T-cell (primary cell): ENCODE results near the gene GASK1A. TPM values are rescaled to one million over a fixed set of nuclear protein-coding genes. Genes with fewer than 3 reads are reported as not detected.

Experiments
- ATAC-seq, 4 experiments: fragments of 200-7000 bp in 3 of 4; fragments of 150-1000 bp in 1 of 4; cut with Tn5 transposase; replicated peaks in 1 of 4; 1 replicate in 3 of 4; 2 replicates in 1 of 4; pipeline ENCODE4 v1.10.0; 2021; ENCODE audit warnings: moderate library complexity in 3 of 4, mild to moderate bottlenecking in 2 of 4, moderate number of reproducible peaks in 1 of 4
- CTCF ChIA-PET, 2 donors: fragments of 300-600 bp; sonication (Branson Sonifier 250); formaldehyde crosslinking; loops; one replicate each; lab custom pipeline; 2022; ENCODE audit warnings: antibody characterized with exemption in 2 of 2; lab: Charles Lee
- POLR2A ChIA-PET, 2 donors: fragments of 300-600 bp; sonication (Branson Sonifier 250); formaldehyde crosslinking; loops; one replicate each; lab custom pipeline; 2022; ENCODE audit warnings: antibody characterized with exemption in 2 of 2; lab: Charles Lee
- DNase-seq, 35 experiments: peaks; one replicate each; pipeline versions ENCODE4 v3.0.0 to v3.0.0-alpha.2; 2013 to 2023
- H3K27ac ChIP-seq: one replicate; pipeline ENCODE4 v1.5.1; 2013; ENCODE audit warnings: low read length
- H3K27me3 ChIP-seq, 2 experiments: replicated peaks in 1 of 2; 1 replicate in 1 of 2; 2 replicates in 1 of 2; pipeline versions ENCODE4 v1.6.1 to v1.7.0; 2013; ENCODE audit warnings: low read length in 1 of 2, mixed read lengths in 1 of 2; ENCODE audit not compliant: control insufficient read depth in 2 of 2, insufficient read depth in 2 of 2; ENCODE audit errors: extremely low read depth in 1 of 2
- H3K36me3 ChIP-seq, 2 donors: 1 replicate in 1 of 2; 2 replicates in 1 of 2; pipeline versions ENCODE4 v1.6.1 to v1.7.0; 2013; ENCODE audit warnings: low read length in 1 of 2; ENCODE audit not compliant: control insufficient read depth in 2 of 2, insufficient read depth in 1 of 2; ENCODE audit errors: extremely low read depth in 1 of 2
- H3K4me1 ChIP-seq, 2 experiments: 1 replicate in 1 of 2; 2 replicates in 1 of 2; pipeline versions ENCODE4 v1.6.1 to v1.7.0; 2013; ENCODE audit warnings: low read length in 2 of 2, mixed read lengths in 1 of 2; ENCODE audit not compliant: insufficient read depth in 2 of 2, control insufficient read depth in 1 of 2; ENCODE audit errors: extremely low read depth in 1 of 2
- H3K4me3 ChIP-seq, 2 donors: 1 replicate in 1 of 2; 2 replicates in 1 of 2; pipeline versions ENCODE4 v1.5.1 to v1.7.0; 2013; ENCODE audit warnings: mild to moderate bottlenecking in 2 of 2, low read length in 1 of 2, moderate library complexity in 1 of 2; ENCODE audit not compliant: control insufficient read depth in 1 of 2; ENCODE audit errors: extremely low read depth in 1 of 2
- H3K9me3 ChIP-seq: 2 replicates; pipeline ENCODE4 v1.7.0; 2013
- H3K27ac Mint-ChIP-seq, 2 donors: one replicate each; pipeline ENCODE4 v1.8.0; 2020 to 2021; ENCODE audit warnings: mild to moderate bottlenecking in 2 of 2, mixed read lengths in 2 of 2
- H3K27me3 Mint-ChIP-seq, 2 donors: one replicate each; pipeline ENCODE4 v1.8.0; 2021 to 2022; ENCODE audit warnings: mixed read lengths in 2 of 2
- H3K36me3 Mint-ChIP-seq: one replicate; pipeline ENCODE4 v1.8.0; 2021; ENCODE audit warnings: mixed read lengths
- H3K4me1 Mint-ChIP-seq, 3 donors: one replicate each; pipeline ENCODE4 v1.8.0; 2020 to 2022; ENCODE audit warnings: mixed read lengths in 3 of 3, mild to moderate bottlenecking in 1 of 3
- H3K4me3 Mint-ChIP-seq, 3 donors: one replicate each; pipeline ENCODE4 v1.8.0; 2020 to 2022; ENCODE audit warnings: mild to moderate bottlenecking in 3 of 3, mixed read lengths in 3 of 3, moderate library complexity in 3 of 3
- H3K9me3 Mint-ChIP-seq, 3 donors: one replicate each; pipeline ENCODE4 v1.8.0; 2020 to 2022; ENCODE audit warnings: mixed read lengths in 3 of 3
- WGBS: methylation state at CpG from one replicate; pipeline ENCODE4 v1.1.5; 2013; ENCODE audit warnings: missing lambda C conversion rate; ENCODE audit not compliant: insufficient coverage; 5-methylcytosine and 5-hydroxymethylcytosine counted together
- total RNA-seq, 35 experiments: library from RNA in 6 of 35; stranded (reverse) in 6 of 35; fragments of 120-200 nt in 1 of 35; gene quantifications; one replicate each; pipeline versions ENCODE4 v1.2.1 to v1.2.4 and lab custom pipeline; 2013 to 2026

GASK1A gene
- total RNA-seq, 5 donors from 2014 or later (not counting 1 experiment from before 2014, with no cell fraction given) = 0.10 to 0.49 (median 0.17) TPM; not detected in 1

DNA sequence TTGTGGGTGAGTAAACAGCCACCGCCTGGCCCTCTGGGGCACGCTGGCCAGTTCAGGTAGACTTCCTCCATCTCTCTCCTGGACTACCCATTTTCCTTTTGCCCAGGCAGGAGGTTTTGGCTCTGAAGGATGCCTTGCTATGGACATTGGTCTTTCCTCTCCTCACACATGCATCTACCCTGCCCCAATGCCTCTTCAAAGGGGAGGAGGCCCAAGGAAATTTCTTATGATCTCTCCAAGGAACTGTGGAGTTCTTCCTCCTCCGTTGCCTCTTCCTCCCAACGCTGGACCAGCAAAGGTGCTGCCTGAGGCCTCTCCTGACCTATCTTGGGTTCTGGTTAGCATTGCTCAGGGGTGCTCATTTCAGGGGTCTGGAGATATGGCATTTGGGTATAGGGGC, 93.2 kb downstream of the GASK1A start:
- Mint-ChIP-seq H3K9me3 (no peaks in the 10 kb centered on the region), H3K27ac (no peak overlapping the region), H3K27me3 (no peaks in the 10 kb centered on the region), H3K4me1 (peaks cover 0 to 3% (median 0%) of the 10 kb centered on the region in 3 donors), H3K36me3 (no peaks in the 10 kb centered on the region), H3K4me3 (no peak overlapping the region)
- WGBS = no CpG with 5 or more reads among the region's 4 CpGs
- peaks cover 0 to 10% of the 10 kb centered on the region in 2 experiments for H3K27me3 ChIP-seq
- DNase-seq = no peak
- H3K9me3 ChIP-seq = no peaks in the 10 kb centered on the region
- H3K4me1 ChIP-seq = no peaks in the 10 kb centered on the region
- ATAC-seq = no peak
- no peak overlapping the region for H3K4me3 ChIP-seq
- ChIA-PET CTCF (interaction anchor here in 1 of 2 donors (2.0 kb wide), 1 partner anchor 111 kb away, joined by 17 read pairs; no protein-coding TSS in a partner anchor), POLR2A (no interaction called here)
- H3K36me3 ChIP-seq = peaks cover 0 to 3% of the 10 kb centered on the region in 2 donors
- no peak overlapping the region for H3K27ac ChIP-seq

- Mint-ChIP-seq H3K27ac (no peak overlapping the region), H3K36me3 (peaks cover 9% of the 10 kb centered on the region), H3K27me3 (no peaks in the 10 kb centered on the region), H3K4me3 (no peak overlapping the region), H3K4me1 (peaks cover 0 to 3% (median 2%) of the 10 kb centered on the region in 3 donors), H3K9me3 (no peaks in the 10 kb centered on the region)
- no peaks in the 10 kb centered on the region for H3K4me1 ChIP-seq
- peaks cover 0 to 10% of the 10 kb centered on the region in 2 experiments for H3K27me3 ChIP-seq
- no peaks in the 10 kb centered on the region for H3K9me3 ChIP-seq
- no peak overlapping the region for H3K27ac ChIP-seq
- no peak overlapping the region for H3K4me3 ChIP-seq
- H3K36me3 ChIP-seq = peaks cover 0 to 3% of the 10 kb centered on the region in 2 donors
- CTCF ChIA-PET = interaction anchor here in 1 of 2 donors (1.8 kb wide), 1 partner anchor 111 kb away, joined by 5 read pairs; no protein-coding TSS in a partner anchor
- 87% methylated on average over 6 of the region's 7 CpGs for WGBS
- ATAC-seq (no peak), DNase-seq (no peak)
- POLR2A ChIA-PET = interaction anchor here in 1 of 2 donors (0.6 kb wide), 1 partner anchor 531 kb away, joined by 5 read pairs; no protein-coding TSS in a partner anchor
Measured at GRCh38 chr3:43073116-43073835, 94.2 kb downstream of the GASK1A start.

DNA sequence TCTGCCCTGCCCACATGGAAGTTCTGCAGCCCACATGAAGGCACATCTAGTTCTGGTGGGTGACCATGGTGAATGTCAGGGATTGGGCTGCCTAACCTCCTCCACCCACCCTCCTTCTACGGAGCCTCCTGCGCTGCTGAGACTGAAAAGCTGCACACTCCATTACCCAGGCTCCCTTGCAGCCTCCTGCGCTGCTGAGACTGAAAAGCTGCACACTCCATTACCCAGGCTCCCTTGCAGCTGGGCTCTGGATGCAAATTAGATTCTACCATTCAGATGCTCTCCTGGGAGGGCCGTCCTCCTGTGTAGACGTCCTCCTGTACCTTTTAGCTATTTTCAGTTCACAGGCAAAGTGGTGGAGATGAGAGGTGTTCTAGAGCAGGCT, 94.7 kb downstream of the GASK1A start:
- Histone ChIP-seq H3K4me3 (no peak overlapping the region), H3K4me1 (no peaks in the 10 kb centered on the region), H3K27ac (no peak overlapping the region), H3K36me3 (peaks cover under 1 to 3% of the 10 kb centered on the region in 2 donors), H3K9me3 (no peaks in the 10 kb centered on the region), H3K27me3 (peaks cover 0 to 10% of the 10 kb centered on the region in 2 experiments)
- Mint-ChIP-seq H3K9me3 (no peaks in the 10 kb centered on the region), H3K4me1 (peaks cover 0 to 4% (median 3%) of the 10 kb centered on the region in 3 donors), H3K27ac (no peak overlapping the region), H3K4me3 (no peak overlapping the region), H3K27me3 (no peaks in the 10 kb centered on the region), H3K36me3 (peaks cover 13% of the 10 kb centered on the region)
- WGBS = 100% methylated on average over 2 of the region's 5 CpGs
- ChIA-PET POLR2A (interaction anchor here in 1 of 2 donors (0.6 kb wide), 1 partner anchor 530 kb away, joined by 5 read pairs; no protein-coding TSS in a partner anchor), CTCF (interaction anchor here in 1 of 2 donors (1.8 kb wide), 1 partner anchor 112 kb away, joined by 5 read pairs; no protein-coding TSS in a partner anchor)
- ATAC-seq (no peak), DNase-seq (no peak)

DNA sequence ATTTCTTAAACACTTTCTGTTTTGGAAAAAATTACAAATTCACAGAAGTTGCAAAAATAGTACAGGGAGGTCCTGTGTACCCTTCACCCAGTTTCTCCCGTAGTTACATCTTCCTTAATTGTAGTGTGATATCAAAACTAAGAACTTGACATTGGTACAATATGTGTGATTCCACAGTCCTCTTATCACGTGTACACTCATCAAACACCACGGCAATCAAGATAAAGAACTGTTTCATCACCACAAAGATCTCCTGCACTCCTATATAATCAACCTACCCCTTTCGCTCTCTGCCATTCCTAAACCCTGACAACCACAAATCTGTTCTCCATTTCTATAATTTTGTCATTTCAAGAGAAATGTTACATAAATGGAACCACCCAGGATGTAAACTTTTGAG, 95.4 kb downstream of the GASK1A start:
- WGBS = 31% methylated on average over 2 of the region's 4 CpGs
- Mint-ChIP-seq H3K4me3 (no peak overlapping the region), H3K27ac (no peak overlapping the region), H3K4me1 (peaks cover 0 to 4% (median 3%) of the 10 kb centered on the region in 3 donors), H3K27me3 (no peaks in the 10 kb centered on the region), H3K36me3 (peaks cover 20% of the 10 kb centered on the region), H3K9me3 (no peaks in the 10 kb centered on the region)
- Histone ChIP-seq H3K4me3 (no peak overlapping the region), H3K4me1 (no peaks in the 10 kb centered on the region), H3K27ac (no peak overlapping the region), H3K9me3 (no peaks in the 10 kb centered on the region), H3K36me3 (peaks cover 3 to 5% of the 10 kb centered on the region in 2 donors), H3K27me3 (peaks cover 0 to 10% of the 10 kb centered on the region in 2 experiments)
- ChIA-PET POLR2A (no interaction called here), CTCF (interaction anchor here in 1 of 2 donors (1.8 kb wide), 1 partner anchor 113 kb away, joined by 5 read pairs; no protein-coding TSS in a partner anchor)
- ATAC-seq (no peak), DNase-seq (no peak)

DNA sequence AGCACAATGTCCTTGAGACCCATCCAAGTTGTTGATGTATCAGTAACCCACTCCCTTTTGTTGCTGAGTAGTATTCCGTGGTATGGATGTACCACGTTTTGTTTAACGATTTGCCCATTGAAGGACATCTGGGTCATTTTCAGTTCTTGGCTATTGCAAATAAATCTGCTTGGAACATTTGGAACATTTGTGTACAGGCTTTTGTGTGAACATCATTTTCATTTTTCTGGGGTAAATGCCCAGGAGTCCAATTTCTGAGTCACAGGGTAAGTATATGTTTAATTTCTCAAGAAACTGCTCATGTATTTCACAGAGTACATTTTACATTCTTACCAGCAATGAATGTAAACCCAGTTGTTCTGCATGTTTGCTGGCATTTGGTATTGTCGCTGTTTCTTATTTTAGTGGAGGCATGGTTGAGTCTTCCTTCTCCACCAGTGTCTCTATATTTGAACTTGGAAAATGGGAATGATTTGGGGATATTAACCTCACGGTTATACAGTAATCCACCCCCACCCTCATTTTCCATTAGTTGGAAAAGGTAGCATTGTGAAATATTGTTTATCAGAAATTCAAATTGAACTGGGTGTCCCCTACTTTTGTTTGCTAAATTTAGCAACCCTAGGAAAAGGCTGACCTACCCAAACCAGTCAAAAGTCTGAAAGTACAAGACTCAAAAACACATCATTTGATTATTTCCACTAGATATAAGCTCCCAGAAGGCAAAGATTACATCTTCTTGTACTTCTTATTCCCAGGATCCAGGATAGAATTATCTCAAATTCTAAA, 96.0 kb downstream of the GASK1A start:
- Histone ChIP-seq H3K4me1 (no peaks in the 10 kb centered on the region), H3K9me3 (no peaks in the 10 kb centered on the region), H3K4me3 (no peak overlapping the region), H3K36me3 (peaks cover 7 to 11% of the 10 kb centered on the region in 2 donors), H3K27ac (no peak overlapping the region), H3K27me3 (peaks cover 0 to 10% of the 10 kb centered on the region in 2 experiments)
- WGBS = 93% methylated on average over 3 of the region's 5 CpGs
- no peaks in the 10 kb centered on the region for H3K9me3 Mint-ChIP-seq
- POLR2A ChIA-PET = no interaction called here
- CTCF ChIA-PET = no interaction called here
- H3K27me3 Mint-ChIP-seq = no peaks in the 10 kb centered on the region
- H3K36me3 Mint-ChIP-seq = peaks cover 26% of the 10 kb centered on the region
- no peak overlapping the region for H3K27ac Mint-ChIP-seq
- H3K4me3 Mint-ChIP-seq = no peak overlapping the region
- ATAC-seq (no peak), DNase-seq (no peak)
- peaks cover 0 to 4% (median 3%) of the 10 kb centered on the region in 3 donors for H3K4me1 Mint-ChIP-seq
